ENCODE results near the gene DHRSX. TPM values are rescaled to one million over a fixed set of nuclear protein-coding genes. Genes with fewer than 3 reads are reported as not detected.
A peak's percentile ranks its signal among the peaks of the same experiment; 100 is the strongest.
"Not testable (repeated sequence)": the region's sequence is repeated elsewhere in the genome, so short reads cannot be mapped to it uniquely, and the experiment has no call there.

DHRSX gene
- total RNA-seq, 1 donor from 2014 or later = 34.2 TPM

DNA sequence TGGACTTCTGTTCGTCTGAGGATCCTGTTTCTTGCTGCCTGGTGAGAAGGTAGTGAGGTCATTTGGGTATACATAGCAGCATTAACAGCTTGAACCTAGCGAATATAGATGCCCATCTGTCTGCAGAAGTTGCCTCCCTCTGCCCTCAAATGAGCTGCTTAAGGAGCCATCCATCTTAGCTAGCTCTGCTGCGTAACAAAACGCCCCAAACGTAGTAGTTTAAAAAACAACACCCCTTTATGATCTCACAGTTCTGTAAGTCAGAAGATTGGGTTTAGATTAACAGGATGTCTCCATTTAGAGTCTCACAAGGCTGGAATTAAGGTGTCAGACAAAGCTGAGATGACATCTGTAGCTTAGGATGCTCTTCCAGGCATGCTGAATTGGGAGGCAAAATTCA is 185.3 kb downstream of the DHRSX start:
- H3K4me1 Mint-ChIP-seq (ENCODE audit: unreplicated experiment) = peaks cover 17% of the 10 kb centered on the region
- no peaks in the 10 kb centered on the region for H3K27me3 Mint-ChIP-seq
- TF ChIP-seq, protein P1, sequence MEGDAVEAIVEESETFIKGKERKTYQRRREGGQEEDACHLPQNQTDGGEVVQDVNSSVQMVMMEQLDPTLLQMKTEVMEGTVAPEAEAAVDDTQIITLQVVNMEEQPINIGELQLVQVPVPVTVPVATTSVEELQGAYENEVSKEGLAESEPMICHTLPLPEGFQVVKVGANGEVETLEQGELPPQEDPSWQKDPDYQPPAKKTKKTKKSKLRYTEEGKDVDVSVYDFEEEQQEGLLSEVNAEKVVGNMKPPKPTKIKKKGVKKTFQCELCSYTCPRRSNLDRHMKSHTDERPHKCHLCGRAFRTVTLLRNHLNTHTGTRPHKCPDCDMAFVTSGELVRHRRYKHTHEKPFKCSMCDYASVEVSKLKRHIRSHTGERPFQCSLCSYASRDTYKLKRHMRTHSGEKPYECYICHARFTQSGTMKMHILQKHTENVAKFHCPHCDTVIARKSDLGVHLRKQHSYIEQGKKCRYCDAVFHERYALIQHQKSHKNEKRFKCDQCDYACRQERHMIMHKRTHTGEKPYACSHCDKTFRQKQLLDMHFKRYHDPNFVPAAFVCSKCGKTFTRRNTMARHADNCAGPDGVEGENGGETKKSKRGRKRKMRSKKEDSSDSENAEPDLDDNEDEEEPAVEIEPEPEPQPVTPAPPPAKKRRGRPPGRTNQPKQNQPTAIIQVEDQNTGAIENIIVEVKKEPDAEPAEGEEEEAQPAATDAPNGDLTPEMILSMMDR (conservative IDR thresholded peaks at IDR 0.05) = no peak
- DNase-seq (ENCODE audit: extremely low spot score, unreplicated experiment) = no peak
- H3K9me3 Mint-ChIP-seq = peaks cover 4% of the 10 kb centered on the region
- no peak overlapping the region for H3K27ac Mint-ChIP-seq
- peaks cover 4% of the 10 kb centered on the region for H3K36me3 Mint-ChIP-seq
- no peak overlapping the region for H3K4me3 Mint-ChIP-seq

DNA sequence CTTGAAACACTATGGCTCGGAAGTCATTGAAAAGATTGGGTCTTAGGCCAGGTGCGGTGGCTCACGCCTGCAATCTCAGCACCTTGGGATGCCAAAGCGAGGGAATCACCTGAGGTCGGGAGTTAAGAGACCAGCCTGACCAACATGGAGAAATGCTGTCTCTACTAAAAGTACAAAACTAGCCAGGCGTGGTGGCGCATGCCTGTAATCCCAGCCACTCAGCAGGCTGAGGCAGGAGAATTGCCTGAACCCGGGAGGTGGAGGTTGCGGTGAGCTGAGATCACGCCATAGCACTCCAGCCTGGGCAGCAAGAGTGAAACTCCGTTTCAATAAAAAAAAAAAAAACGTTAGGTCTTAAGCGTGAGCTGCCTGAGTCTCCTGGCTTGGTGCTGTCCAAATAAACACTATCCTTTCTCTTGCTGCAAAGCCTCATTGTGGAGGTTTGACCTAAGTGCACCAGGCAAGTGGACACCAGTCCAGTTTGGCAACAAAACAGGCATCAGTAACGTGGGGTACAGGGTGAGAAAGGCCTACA is 185.9 kb downstream of the DHRSX start:
- DNase-seq (ENCODE audit: extremely low spot score, unreplicated experiment) = no peak
- H3K4me3 Mint-ChIP-seq = no peak overlapping the region
- H3K27ac Mint-ChIP-seq = no peak overlapping the region
- H3K36me3 Mint-ChIP-seq = peaks cover 4% of the 10 kb centered on the region
- H3K4me1 Mint-ChIP-seq (ENCODE audit: unreplicated experiment) = peaks cover 20% of the 10 kb centered on the region
- no peaks in the 10 kb centered on the region for H3K27me3 Mint-ChIP-seq
- H3K9me3 Mint-ChIP-seq = peaks cover 4% of the 10 kb centered on the region
- TF ChIP-seq, protein P1 (conservative IDR thresholded peaks at IDR 0.05) = no peak

DNA sequence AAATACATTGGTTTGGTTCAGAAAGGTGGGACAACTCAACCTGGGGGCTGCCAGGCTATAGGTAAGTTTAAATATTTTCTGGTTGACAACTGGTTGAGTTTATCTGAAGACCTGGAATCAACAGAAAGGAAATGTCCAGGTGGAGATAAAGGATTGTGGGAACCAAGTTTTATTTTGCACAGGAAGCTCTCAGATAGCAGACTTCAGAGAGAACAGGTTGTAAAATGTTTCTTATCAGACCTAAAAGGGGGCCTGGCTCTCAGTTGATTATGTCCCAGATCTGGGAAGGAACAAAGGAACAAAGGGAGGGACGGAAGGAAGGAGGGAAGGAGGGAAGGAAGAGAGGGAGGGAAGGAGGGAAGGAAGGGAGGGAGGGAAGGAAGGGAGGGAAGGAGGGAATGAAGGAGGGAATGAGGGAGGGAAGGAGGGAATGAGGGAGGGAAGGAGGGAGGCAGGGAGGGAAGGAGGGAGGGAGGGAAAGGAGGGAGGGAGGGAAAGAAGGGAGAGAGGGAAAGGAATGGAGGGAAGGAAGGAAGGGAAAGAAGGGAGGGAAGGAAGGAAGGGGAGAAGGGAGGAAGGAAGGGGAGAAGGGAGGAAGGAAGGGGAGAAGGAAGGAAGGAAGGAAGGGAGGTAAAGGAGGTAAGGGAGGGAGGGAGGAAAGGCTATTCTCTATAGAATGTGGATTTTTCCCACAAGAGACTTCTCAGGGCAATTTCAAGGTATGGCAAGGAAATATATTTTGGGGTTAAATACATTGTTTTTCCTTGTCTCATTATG is 186.7 kb downstream of the DHRSX start:
- H3K4me1 Mint-ChIP-seq (ENCODE audit: unreplicated experiment) = peaks cover 20% of the 10 kb centered on the region
- TF ChIP-seq, protein P1 (conservative IDR thresholded peaks at IDR 0.05) = no peak

DNA sequence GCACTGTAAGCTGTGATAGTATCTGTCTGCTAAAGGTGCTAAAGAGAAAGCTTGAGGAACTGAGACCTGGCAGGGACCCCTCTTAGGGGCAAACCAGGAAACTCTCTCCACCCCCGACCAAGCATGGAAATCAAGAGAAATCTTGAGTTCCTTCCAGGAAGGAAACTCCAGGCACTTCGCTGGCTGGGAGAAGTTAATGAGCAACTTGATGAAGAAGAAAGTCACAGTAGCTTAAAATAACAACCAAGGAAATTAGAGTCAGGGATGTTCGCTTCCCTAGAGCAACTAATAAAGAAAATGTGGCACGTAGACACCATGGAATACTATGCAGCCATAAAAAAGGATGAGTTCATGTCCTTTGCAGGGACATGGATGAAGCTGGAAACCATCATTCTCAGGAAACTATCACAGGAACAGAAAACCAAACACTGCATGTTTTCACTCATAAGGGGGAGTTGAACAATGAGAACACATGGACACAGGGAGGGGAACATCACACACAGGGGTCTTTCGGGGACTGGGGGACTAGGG is 188.7 kb downstream of the DHRSX start:
- DNase-seq (ENCODE audit: extremely low spot score, unreplicated experiment); H3K27ac Mint-ChIP-seq; H3K27me3 Mint-ChIP-seq; H3K36me3 Mint-ChIP-seq; H3K4me3 Mint-ChIP-seq; H3K9me3 Mint-ChIP-seq: not testable (repeated sequence)
- H3K4me1 Mint-ChIP-seq (ENCODE audit: unreplicated experiment) = peaks cover 20% of the 10 kb centered on the region

More for the DNA sequence above, 186.7 kb downstream of the DHRSX start:
- H3K27me3 Mint-ChIP-seq = no peaks in the 10 kb centered on the region
- H3K27ac Mint-ChIP-seq = no peak overlapping the region
- no peak for DNase-seq (ENCODE audit: extremely low spot score, unreplicated experiment)
- no peak overlapping the region for H3K4me3 Mint-ChIP-seq
- peaks cover 4% of the 10 kb centered on the region for H3K36me3 Mint-ChIP-seq
- H3K9me3 Mint-ChIP-seq = peaks cover 4% of the 10 kb centered on the region

DNA sequence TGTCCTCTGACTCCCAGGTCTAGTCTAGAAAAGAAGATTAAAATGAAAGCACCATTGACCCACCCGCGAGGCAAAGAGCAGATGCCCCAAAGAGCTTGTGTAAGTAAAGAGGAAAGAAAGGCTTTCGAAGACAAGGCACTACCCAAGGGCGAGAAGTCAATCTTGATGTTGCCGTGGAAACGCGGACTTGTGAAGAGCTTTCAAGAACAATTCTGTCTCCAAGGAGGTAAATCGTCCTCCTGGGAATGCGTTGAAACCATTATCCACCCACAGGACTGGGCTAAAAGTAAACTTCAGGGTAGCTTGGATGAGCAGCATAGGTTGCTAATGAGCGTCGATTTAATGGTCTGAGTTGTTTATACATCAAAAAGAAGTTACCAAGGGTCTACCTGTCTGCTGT is 189.3 kb downstream of the DHRSX start:
- TF ChIP-seq, protein P1 (conservative IDR thresholded peaks at IDR 0.05) = no peak
- peaks cover 4% of the 10 kb centered on the region for H3K36me3 Mint-ChIP-seq
- H3K4me1 Mint-ChIP-seq (ENCODE audit: unreplicated experiment) = peaks cover 20% of the 10 kb centered on the region
- H3K27me3 Mint-ChIP-seq = no peaks in the 10 kb centered on the region
- peaks cover 7% of the 10 kb centered on the region for H3K9me3 Mint-ChIP-seq
- H3K27ac Mint-ChIP-seq = no peak overlapping the region
- peak overlapping the region; percentile 40 for H3K4me3 Mint-ChIP-seq
- DNase-seq (ENCODE audit: extremely low spot score, unreplicated experiment) = no peak

DNA sequence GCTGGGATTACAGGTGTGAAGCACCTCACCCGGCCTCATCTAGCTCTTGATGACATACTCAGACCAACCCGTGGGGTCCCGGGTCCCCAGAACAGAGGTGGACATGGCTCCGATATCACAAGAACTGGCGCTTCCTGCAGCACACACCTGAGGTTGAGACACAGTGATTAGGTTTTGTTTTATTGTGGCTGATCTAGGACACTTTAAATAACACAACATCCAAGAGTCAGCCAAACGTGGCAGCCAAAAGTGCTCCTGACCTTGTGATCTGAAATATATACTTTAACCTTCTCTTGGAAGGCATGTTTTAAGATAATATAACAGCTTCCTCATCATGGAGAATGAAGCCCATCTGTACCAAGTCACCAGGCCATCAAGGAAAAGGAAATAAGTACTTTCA is 198.9 kb downstream of the DHRSX start:
- DNase-seq (ENCODE audit: extremely low spot score, unreplicated experiment) = no peak
- H3K36me3 Mint-ChIP-seq = peaks cover 12% of the 10 kb centered on the region
- no peaks in the 10 kb centered on the region for H3K4me1 Mint-ChIP-seq (ENCODE audit: unreplicated experiment)
- H3K9me3 Mint-ChIP-seq = peaks cover 6% of the 10 kb centered on the region
- H3K27me3 Mint-ChIP-seq = no peaks in the 10 kb centered on the region
- H3K27ac Mint-ChIP-seq = no peak overlapping the region
- no peak overlapping the region for H3K4me3 Mint-ChIP-seq
- TF ChIP-seq, protein P1 (conservative IDR thresholded peaks at IDR 0.05) = no peak
